K562 (cell line): Measurements from ENCODE around the gene TREX2. TPM values are rescaled to one million over a fixed set of nuclear protein-coding genes. Genes with fewer than 3 reads are reported as not detected.

Source experiments
- ARID2 ChIP-seq: fragments of 450-650 bp; IDR thresholded peaks from 2 replicates; pipeline ENCODE4 v1.6.1; 2017; ENCODE audit warnings: antibody characterized with exemption, mild to moderate bottlenecking
- BRF1 ChIP-seq: IDR thresholded peaks from 3 replicates; pipeline ENCODE4 v1.6.1; 2011; ENCODE audit warnings: borderline replicate concordance, mild to moderate bottlenecking; ENCODE audit not compliant: insufficient read length; ENCODE audit errors: extremely low read depth
- CBX3 ChIP-seq, 2 experiments: IDR thresholded peaks; 1 replicate in 1 of 2; 2 replicates in 1 of 2; pipeline ENCODE4 v1.6.1; 2012; ENCODE audit warnings: inconsistent platforms in 2 of 2, low read length in 2 of 2, borderline replicate concordance in 1 of 2, control low read depth in 1 of 2
- DNMT1 ChIP-seq: fragments of 450-650 bp; IDR thresholded peaks from 2 replicates; pipeline ENCODE4 v1.6.1; 2016; ENCODE audit warnings: antibody characterized with exemption, mild to moderate bottlenecking
- FUS ChIP-seq: fragments of 200-400 bp; formaldehyde crosslinking; optimal IDR thresholded peaks from 2 replicates; pipeline ENCODE3; 2017; ENCODE audit warnings: low read depth, low read length
- ILK ChIP-seq: fragments of 450-650 bp; IDR thresholded peaks from 2 replicates; pipeline ENCODE4 v1.6.1; 2016; ENCODE audit warnings: missing genetic modification characterization, low read depth, mild to moderate bottlenecking, missing compliant biosample characterization, moderate library complexity, borderline replicate concordance
- KAT2B ChIP-seq: IDR thresholded peaks from one replicate; pipeline ENCODE4 v1.6.1; 2012; ENCODE audit warnings: low read depth, mild to moderate bottlenecking, control low read depth, inconsistent platforms, low read length, moderate library complexity
- MCM5 ChIP-seq: fragments of 450-650 bp; IDR thresholded peaks from 2 replicates; pipeline ENCODE4 v1.6.1; 2016; ENCODE audit warnings: low read depth
- PTTG1 ChIP-seq: fragments of 450-650 bp; IDR thresholded peaks from 2 replicates; pipeline ENCODE4 v1.6.1; 2016; ENCODE audit warnings: low read depth, mild to moderate bottlenecking, missing genetic modification characterization, missing compliant biosample characterization
- SREBF1 ChIP-seq: fragments of 150-350 bp; IDR thresholded peaks from 2 replicates; pipeline ENCODE4 v1.6.1; 2014; ENCODE audit warnings: antibody characterized with exemption, low read depth, low read length, borderline replicate concordance
- TFAM ChIP-seq: fragments of 250-450 bp; sonication (Bioruptor Pico); conservative IDR thresholded peaks from 2 replicates; pipeline ENCODE4 v1.5.0; 2021; ENCODE audit warnings: mild to moderate bottlenecking, moderate library complexity
- ZNF133 ChIP-seq: fragments of 250-450 bp; sonication (Bioruptor Pico); IDR thresholded peaks from 2 replicates; pipeline ENCODE4 v1.4.0; 2020; ENCODE audit warnings: mild to moderate bottlenecking
- ZNF224 ChIP-seq: sonication (generic); formaldehyde crosslinking; IDR thresholded peaks from 2 replicates; pipeline ENCODE4 v1.8.0; 2022; ENCODE audit warnings: mild to moderate bottlenecking, missing genetic modification reagents
- ZNF589 ChIP-seq: fragments of 200-800 bp; sonication (Bioruptor generic); IDR thresholded peaks from 2 replicates; pipeline ENCODE4 v1.6.1; 2016; ENCODE audit warnings: low read depth, missing genetic modification characterization, missing compliant biosample characterization
- ZNF699 ChIP-seq: fragments of 250-450 bp; sonication (Bioruptor Pico); IDR thresholded peaks from 2 replicates; pipeline ENCODE4 v1.8.0; 2021; ENCODE audit warnings: mild to moderate bottlenecking, moderate library complexity; ENCODE audit not compliant: insufficient replicate concordance
- ZNF766 ChIP-seq: fragments of 200-800 bp; sonication (Bioruptor generic); conservative IDR thresholded peaks from 2 replicates; pipeline ENCODE4 v1.6.1; 2016; ENCODE audit warnings: missing genetic modification characterization, missing compliant biosample characterization
- polyA plus RNA-seq, 8 experiments: library from polyadenylated mRNA; depleted of rRNA in 4 of 8; stranded (reverse) in 5 of 8; unstranded in 3 of 8; fragments of >200 nt; fragmentation: Nextera tagmentation in 2 of 8; fragmentation: Illumina TruSeq in 1 of 8; extraction: Ambion mirVana in 2 of 8; extraction: Trizol in 1 of 8; gene quantifications; 2 replicates each; pipeline versions ENCODE4 v1.2.1 to v1.2.3, GENCODE V29; 2011 to 2014; ENCODE audit warnings: inconsistent platforms in 1 of 8, missing spikeins in 1 of 8
- total RNA-seq, 7 experiments: library from RNA; depleted of rRNA in 6 of 7; stranded (reverse); fragments of >200 nt in 6 of 7; fragmentation: Illumina TruSeq in 2 of 7; extraction: Trizol in 2 of 7; gene quantifications; 2 replicates each; pipeline versions ENCODE4 v1.2.1 to v1.2.3, GENCODE V29; 2011 to 2021; ENCODE audit warnings: low replicate concordance in 1 of 7
- TF ChIP-seq, protein P1 (sequence below), 2 experiments: fragments of 150-350 bp in 1 of 2; IDR thresholded peaks; 2 replicates each; pipeline ENCODE4 v1.6.1; 2012 to 2016; ENCODE audit warnings: low read depth in 2 of 2, low read length in 2 of 2, mild to moderate bottlenecking in 1 of 2, moderate library complexity in 1 of 2
- TF ChIP-seq, protein P2 (sequence below): fragments of 250-450 bp; sonication (Bioruptor Pico); IDR thresholded peaks from 2 replicates; pipeline ENCODE4 v1.5.0; 2021; ENCODE audit warnings: mild to moderate bottlenecking, borderline replicate concordance
- TF ChIP-seq, protein P3 (sequence below): fragments of 250-450 bp; sonication (Bioruptor Pico); IDR thresholded peaks from 2 replicates; pipeline ENCODE4 v1.5.0; 2022; ENCODE audit warnings: mild to moderate bottlenecking

The TREX2 gene
- total and polyA plus RNA-seq, 9 of the 15 experiments (the other 6 are each of a cell fraction or from before 2014, with no cell fraction given): 0.07 to 1.5 (median 0.33) TPM; not detected in 2

DNA sequence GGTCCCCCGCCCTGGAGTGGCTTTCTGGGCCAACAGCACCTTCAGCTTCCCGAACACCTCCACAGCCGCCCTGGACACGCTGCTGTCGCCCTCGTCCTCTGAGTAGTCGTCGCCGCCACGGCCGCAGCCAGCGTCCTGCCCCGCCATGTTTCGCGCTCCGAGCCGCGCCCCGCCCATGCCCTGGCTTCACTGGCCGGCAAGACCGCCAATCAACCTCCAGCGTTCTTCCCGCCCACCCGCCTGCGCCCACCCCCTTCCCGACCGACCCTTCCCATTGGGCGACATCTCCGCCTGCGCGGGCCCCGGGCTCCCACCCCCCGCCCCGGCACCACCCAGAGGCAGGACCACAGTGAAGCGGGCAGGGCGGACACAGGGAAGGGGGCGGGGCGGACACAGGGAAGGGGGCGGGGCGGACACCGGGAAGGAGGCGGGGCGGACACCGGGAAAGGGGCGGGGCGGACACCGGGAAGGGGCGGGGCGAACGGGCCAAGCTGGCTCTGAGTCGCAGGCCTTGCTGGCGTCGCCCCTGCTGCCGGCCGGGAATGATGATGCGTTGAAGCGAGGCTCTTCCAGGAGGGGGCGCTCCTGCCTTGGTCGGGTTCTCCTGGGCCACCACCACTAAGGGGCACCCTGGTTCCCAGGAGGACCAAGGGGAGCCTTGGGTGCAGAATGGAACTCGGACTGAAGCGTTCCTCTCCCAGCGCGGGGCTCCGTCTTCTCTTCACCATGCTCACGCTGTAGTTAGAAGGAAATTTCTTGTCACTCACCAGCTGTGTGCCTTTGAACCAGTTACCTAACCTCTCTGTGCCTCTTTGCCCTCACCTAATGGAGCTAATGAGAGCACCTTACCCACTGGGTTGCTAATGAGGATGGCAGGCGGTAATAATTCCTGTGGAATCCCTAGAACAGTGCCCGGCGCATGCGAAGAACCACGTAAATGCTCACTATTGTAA, 24.8 kb upstream of the TREX2 start, which contains the start of gene HAUS7 (continued):
- TF ChIP-seq, protein P1, sequence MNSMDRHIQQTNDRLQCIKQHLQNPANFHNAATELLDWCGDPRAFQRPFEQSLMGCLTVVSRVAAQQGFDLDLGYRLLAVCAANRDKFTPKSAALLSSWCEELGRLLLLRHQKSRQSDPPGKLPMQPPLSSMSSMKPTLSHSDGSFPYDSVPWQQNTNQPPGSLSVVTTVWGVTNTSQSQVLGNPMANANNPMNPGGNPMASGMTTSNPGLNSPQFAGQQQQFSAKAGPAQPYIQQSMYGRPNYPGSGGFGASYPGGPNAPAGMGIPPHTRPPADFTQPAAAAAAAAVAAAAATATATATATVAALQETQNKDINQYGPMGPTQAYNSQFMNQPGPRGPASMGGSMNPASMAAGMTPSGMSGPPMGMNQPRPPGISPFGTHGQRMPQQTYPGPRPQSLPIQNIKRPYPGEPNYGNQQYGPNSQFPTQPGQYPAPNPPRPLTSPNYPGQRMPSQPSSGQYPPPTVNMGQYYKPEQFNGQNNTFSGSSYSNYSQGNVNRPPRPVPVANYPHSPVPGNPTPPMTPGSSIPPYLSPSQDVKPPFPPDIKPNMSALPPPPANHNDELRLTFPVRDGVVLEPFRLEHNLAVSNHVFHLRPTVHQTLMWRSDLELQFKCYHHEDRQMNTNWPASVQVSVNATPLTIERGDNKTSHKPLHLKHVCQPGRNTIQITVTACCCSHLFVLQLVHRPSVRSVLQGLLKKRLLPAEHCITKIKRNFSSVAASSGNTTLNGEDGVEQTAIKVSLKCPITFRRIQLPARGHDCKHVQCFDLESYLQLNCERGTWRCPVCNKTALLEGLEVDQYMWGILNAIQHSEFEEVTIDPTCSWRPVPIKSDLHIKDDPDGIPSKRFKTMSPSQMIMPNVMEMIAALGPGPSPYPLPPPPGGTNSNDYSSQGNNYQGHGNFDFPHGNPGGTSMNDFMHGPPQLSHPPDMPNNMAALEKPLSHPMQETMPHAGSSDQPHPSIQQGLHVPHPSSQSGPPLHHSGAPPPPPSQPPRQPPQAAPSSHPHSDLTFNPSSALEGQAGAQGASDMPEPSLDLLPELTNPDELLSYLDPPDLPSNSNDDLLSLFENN (IDR thresholded peaks at IDR 0.05; ENCODE audit: low read depth in 2 of 2, low read length in 2 of 2): no peak
- TF ChIP-seq ZNF224 (CRISPR knock-in tag) (no peak), ARID2 (no peak), BRF1 (no peak), CBX3 (IDR thresholded peaks at IDR 0.05; ENCODE audit: borderline replicate concordance in 1 of 2, low read length in 2 of 2) (peak in 1 of 2 experiments; percentile 43; a peak in 1 of 3 replicates), MCM5 (no peak), SREBF1 (no peak), PTTG1 (tag) (no peak), ILK (tag) (no peak), ZNF133 (CRISPR knock-in tag) (no peak), DNMT1 (no peak), ZNF699 (CRISPR knock-in tag) (no peak), ZNF589 (CRISPR knock-in tag) (no peak), FUS (no peak), KAT2B (no peak), TFAM (no peak), ZNF766 (CRISPR knock-in tag) (no peak)
- TF ChIP-seq, protein P2, sequence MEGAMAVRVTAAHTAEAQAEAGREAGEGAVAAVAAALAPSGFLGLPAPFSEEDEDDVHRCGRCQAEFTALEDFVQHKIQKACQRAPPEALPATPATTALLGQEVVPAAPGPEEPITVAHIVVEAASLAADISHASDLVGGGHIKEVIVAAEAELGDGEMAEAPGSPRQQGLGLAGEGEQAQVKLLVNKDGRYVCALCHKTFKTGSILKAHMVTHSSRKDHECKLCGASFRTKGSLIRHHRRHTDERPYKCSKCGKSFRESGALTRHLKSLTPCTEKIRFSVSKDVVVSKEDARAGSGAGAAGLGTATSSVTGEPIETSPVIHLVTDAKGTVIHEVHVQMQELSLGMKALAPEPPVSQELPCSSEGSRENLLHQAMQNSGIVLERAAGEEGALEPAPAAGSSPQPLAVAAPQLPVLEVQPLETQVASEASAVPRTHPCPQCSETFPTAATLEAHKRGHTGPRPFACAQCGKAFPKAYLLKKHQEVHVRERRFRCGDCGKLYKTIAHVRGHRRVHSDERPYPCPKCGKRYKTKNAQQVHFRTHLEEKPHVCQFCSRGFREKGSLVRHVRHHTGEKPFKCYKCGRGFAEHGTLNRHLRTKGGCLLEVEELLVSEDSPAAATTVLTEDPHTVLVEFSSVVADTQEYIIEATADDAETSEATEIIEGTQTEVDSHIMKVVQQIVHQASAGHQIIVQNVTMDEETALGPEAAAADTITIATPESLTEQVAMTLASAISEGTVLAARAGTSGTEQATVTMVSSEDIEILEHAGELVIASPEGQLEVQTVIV: no peak
- TF ChIP-seq, protein P3, sequence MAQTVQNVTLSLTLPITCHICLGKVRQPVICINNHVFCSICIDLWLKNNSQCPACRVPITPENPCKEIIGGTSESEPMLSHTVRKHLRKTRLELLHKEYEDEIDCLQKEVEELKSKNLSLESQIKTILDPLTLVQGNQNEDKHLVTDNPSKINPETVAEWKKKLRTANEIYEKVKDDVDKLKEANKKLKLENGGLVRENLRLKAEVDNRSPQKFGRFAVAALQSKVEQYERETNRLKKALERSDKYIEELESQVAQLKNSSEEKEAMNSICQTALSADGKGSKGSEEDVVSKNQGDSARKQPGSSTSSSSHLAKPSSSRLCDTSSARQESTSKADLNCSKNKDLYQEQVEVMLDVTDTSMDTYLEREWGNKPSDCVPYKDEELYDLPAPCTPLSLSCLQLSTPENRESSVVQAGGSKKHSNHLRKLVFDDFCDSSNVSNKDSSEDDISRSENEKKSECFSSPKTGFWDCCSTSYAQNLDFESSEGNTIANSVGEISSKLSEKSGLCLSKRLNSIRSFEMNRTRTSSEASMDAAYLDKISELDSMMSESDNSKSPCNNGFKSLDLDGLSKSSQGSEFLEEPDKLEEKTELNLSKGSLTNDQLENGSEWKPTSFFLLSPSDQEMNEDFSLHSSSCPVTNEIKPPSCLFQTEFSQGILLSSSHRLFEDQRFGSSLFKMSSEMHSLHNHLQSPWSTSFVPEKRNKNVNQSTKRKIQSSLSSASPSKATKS: no peak
